Renal pelvis (tissue), 12 donors: ENCODE measurements around the gene SLC25A27. TPM values are rescaled to one million over a fixed set of nuclear protein-coding genes. Genes with fewer than 3 reads are reported as not detected.
A peak's percentile ranks its signal among the peaks of the same experiment; 100 is the strongest.
"Not testable (repeated sequence)": the region's sequence is repeated elsewhere in the genome, so short reads cannot be mapped to it uniquely, and the experiment has no call there.

Source experiments
- DNase-seq: peaks from one replicate; pipeline ENCODE4 v3.0.0-alpha.2; 2013
- long read RNA-seq, 16 experiments: transcript quantifications; one replicate each; lab custom pipeline, GENCODE V29; 2026
- polyA plus RNA-seq, 3 donors: library from polyadenylated mRNA; unstranded; fragments of 120-200 nt; gene quantifications; one replicate each; pipeline ENCODE4 v1.2.1, GENCODE V29; 2013; ENCODE audit not compliant: insufficient read length in 3 of 3

Gene SLC25A27, protein sequence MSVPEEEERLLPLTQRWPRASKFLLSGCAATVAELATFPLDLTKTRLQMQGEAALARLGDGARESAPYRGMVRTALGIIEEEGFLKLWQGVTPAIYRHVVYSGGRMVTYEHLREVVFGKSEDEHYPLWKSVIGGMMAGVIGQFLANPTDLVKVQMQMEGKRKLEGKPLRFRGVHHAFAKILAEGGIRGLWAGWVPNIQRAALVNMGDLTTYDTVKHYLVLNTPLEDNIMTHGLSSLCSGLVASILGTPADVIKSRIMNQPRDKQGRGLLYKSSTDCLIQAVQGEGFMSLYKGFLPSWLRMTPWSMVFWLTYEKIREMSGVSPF
- 10 to 100 TPM; 29.1 to 75.2 (median 59.1) TPM for polyA plus RNA-seq
- long read RNA-seq, donor 1, result 0 reads
- long read RNA-seq, donor 2, result 0 reads
- long read RNA-seq, donor 3, result 0 reads
- long read RNA-seq, donor 4, partial matches to known transcripts, result 8 of 8 reads
- long read RNA-seq, donor 4, other reads (novel, unspliced or antisense), result 0 of 8 reads
- long read RNA-seq, donor 5, result 0 reads
- long read RNA-seq, donor 6, partial matches to known transcripts, result 17 of 18 reads
- long read RNA-seq, donor 6, other reads (novel, unspliced or antisense), result 0 of 18 reads
- long read RNA-seq, donor 7, result 0 reads
- long read RNA-seq, donor 8, result 0 reads
- long read RNA-seq, donor 9, result 0 reads
- long read RNA-seq, donor 10, partial matches to known transcripts, result 5 of 6 reads
- long read RNA-seq, donor 10, other reads (novel, unspliced or antisense), result 0 of 6 reads
- long read RNA-seq, donor 11, partial matches to known transcripts, result 0 of 2 reads
- long read RNA-seq, donor 11, other reads (novel, unspliced or antisense), result 0 of 2 reads
- long read RNA-seq, donor 12, partial matches to known transcripts, result 19 of 19 reads
- long read RNA-seq, donor 12, other reads (novel, unspliced or antisense), result 0 of 19 reads
- long read RNA-seq, donor 13, result 0 reads
- long read RNA-seq, donor 14, partial matches to known transcripts, result 8 of 8 reads
- long read RNA-seq, donor 14, other reads (novel, unspliced or antisense), result 0 of 8 reads
- long read RNA-seq, donor 15, result 0 reads
- long read RNA-seq, donor 16, partial matches to known transcripts, result 0 of 1 reads
- long read RNA-seq, donor 16, other reads (novel, unspliced or antisense), result 0 of 1 reads

DNA sequence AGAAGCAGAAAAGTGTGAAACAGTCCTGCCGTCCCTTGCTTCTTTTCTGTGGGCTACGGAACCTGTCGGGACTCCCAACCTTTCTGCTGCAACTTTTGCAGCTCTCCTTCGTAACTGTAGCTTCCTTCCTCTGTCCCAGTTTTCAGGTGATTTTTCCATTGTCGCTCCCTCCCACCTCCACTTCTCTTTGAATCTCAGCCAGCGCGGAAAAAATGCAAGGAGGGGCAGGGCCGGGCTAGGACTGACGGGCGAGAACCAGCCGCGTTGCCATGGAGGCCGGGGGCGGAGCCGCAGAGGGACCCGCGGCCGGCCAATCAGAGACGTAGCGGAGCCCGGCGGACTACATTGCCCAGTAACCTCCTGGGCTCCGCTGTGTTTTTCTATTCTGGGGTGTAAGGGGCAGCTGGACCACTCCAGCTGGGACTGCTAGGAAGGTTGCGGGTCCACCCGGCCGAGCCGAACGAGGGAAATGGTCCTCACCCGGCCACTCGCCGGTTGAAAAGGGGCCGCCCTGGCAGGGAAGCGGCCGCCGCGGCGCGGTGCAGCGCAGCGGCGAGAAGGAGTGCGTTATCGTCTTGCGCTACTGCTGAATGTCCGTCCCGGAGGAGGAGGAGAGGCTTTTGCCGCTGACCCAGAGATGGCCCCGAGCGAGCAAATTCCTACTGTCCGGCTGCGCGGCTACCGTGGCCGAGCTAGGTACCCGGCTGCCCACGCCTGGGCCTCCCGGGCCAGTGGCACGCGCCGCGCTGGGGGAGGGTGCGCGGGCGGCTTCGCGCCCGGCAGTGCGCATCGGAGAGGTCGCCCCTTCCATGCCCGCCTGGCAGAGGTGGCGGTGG, at the start of gene SLC25A27, which contains the start of gene CYP39A1:
Gene SLC25A27, plus strand, starts transcription at position 373 of the 836 bp plus-strand sequence. Its CDS starts 218 bp downstream, at position 591.
Gene CYP39A1, minus strand, starts transcription at position 216 of the 836 bp plus-strand sequence. CDS start 236 bp downstream, outside the sequence.
- peak; percentile 95 for DNase-seq

DNA sequence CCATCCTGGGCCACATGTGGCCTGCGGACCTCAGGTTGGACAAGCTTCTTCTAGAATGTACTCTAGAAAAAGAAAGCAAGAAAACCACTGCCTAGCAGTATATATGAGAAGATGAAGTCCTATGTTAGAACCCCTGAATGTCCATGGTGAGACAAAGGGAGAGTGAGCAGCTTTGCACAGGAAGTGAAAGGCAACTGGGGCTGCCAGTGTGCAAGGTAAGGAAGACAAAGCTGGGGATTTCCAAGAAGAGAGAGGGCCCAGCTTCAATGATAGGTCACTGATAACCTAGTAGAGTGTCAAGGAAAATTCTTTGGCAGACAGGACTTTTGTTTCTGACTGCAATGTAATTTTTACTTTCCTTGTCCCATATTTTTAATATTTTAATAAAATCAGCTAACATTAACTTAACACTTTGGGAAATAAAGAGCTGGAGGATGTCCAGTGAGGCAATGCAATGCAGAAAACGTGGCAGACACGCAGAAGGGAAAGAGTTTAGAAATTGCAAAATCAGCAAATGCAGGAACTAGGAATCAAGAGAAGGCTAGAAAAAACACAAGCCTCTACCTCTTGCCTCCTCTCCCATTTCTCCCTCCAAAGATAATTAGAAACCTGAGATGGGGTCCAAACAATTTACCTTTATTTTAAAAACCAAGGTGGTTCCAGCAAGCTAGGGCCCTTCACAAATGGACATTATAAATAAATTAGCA, 47.5 kb upstream of the SLC25A27 start:
- no peak for DNase-seq

DNA sequence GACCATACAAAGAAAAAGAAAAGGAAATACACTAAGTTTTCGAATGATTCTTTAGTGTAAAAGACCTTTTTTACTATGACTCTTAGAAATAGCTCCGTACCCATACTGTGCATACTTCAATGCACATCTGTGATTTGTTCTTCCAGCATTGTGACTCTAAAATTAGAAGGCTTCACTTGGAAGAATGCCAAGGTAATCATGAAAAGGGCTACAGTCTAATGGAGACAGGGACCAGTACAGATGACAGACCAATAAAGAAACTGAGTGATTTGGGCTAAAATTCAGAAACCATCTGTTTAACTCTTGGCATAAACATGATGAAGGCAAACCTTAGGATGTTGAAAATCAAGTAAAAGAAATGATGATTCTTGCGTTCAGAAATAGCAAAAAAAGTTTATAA, 46.4 kb upstream of the SLC25A27 start:
- DNase-seq, result no peak

DNA sequence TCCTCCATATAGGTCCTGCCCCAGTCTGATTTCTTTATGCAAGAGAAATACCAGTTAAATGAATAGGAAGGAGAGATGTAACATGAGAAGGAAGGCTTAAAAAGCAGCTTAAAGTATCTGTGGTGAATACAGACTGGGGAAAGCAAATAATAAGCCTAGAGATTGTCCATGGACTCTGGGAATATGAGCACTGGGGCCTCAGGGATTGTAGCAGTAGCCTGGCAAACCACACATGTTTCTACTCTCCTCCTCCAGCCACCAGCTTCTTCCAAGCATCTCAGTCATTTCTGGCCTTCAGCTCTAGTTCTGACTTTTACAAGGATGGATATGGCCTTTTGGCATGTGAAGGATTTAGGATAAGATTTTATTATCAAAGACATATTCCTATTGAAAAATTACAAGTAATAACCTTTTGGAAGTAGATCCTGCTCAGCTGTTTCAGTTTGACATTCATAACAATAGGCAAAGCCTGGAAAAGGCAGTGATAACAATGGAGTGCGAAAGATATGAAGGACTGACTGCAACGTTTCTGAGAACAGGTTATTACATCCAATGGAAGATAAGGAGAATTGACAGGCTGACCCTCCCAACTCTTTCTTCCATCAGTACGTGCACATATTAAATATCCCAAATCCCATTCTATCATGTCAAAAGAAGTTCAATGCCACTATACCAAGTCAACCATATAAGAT, 41.8 kb upstream of the SLC25A27 start:
- no peak for DNase-seq

DNA sequence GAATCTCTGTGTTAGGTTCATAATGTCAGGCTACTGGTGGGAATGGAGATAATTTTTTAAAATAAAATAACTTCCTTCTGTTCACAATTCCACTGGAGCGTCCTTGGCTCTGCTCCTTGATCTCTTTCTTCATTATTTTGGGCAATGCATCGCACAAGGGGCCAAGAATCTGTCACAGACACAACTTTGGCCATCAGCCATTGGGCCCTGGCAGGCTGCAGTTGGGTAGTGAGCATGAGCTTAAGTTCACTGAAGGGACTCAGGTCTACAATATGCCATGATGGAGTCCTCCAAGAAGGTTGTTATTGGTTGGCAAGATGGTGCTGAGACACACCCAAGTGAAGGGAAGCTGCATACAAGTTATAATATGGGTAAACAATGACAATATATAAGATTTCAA, 40.1 kb upstream of the SLC25A27 start:
- DNase-seq, result no peak

DNA sequence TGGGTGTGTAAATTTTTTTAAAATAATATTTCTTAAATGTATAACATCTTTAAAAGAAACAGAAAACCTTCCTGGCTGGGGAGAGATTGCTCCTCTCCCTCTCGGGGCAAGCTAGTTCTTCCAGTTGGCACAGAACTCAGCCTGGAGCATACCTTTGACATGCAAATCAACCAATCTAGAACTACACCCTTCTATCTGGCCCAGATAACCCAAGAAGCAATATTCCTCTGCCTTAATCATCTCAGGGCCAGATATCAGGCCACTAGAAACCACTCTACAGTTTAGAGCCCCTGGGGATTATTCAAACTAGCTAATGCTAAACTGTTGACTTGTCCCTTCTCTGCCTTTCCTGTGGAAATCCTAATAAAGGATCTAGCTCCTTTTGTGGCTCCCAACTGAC, 34.0 kb upstream of the SLC25A27 start:
- no peak for DNase-seq

DNA sequence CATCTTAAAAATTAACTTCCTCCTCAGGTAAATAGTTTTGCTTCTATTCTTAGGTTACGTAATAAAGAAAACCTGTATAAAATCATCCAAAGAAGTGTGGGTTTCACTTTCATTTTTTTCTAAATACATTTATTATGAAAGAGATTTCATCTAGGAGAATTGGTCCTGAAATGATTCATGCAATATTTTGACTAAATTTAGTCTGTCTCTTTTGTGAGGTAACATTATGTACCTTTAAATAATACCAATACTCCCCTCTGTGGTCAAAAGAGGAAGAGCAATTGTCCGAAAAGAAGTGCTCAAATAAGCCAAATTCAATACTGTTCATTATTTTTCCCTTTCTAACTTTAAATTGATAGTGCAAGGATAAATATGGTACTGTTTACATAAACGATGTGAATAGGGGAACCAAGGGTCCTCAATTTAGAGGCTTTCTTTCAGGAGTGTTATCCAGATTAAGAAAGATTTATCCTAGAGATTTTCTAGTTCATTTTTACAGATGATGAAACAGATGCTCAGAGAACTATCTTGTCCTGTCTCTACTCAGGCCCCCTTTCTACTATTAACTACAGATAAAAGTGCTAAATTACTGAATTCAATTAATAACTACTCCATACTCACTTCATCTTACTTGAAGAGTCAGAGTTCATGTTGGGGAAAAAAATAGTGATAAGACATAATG, 26.4 kb upstream of the SLC25A27 start:
- DNase-seq, result peak; percentile 15

DNA sequence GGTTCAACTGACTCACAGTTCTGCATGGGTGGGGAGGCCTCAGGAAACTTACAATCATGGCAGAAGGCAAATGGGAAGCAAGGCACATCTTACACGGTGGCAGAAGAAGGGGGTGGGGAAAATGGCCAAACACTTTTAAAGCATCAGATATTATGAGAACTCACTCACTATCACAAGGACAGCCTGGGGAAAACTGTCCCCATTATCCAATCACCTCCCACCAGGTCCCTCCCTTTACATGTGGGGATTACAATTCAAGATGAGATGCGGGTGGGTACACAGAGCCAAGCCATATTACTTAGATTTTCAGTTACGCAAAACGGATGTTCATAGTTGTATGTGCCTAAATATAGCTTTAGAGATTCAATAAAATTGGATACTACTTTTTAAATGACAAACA, 25.8 kb upstream of the SLC25A27 start:
- DNase-seq, result no peak

DNA sequence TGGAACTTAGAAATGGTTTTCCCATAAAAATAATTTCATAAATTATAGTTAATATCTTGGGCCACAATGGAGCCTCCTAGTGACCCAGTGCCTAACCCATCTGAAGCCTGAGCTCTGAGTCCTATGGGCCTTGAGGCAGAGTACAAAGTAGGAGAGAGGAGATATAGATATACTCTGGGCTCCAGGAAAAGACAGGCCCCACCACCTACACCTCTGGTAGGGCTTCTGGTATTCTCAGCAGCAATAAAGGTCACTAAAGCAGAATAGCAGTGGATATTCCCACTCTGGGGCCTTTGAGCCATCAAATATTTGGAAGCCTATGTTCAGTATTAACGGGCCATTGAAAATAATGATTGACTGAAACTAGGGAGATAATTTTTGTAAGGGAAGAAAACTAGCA, 24.3 kb upstream of the SLC25A27 start:
- DNase-seq, result no peak

DNA sequence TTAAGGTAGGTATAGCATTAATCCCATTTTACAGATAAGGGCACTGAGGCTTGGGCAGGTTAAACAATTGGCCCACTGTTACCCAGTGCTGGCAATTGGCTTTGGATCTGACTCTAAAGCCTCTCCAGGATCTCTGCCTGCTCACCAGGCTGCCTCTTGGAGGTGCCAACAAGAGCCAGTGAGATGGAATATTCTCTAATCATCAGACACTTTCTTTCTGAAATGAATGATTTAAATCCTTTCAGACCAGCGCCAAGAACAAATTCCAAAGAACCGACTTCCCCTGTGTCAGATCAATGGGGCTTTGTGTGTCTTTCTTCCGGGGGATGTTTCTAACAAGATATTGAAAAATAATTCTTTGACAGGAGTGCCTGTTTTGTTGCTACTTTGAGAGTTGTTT, 23.8 kb upstream of the SLC25A27 start:
- DNase-seq, result no peak

DNA sequence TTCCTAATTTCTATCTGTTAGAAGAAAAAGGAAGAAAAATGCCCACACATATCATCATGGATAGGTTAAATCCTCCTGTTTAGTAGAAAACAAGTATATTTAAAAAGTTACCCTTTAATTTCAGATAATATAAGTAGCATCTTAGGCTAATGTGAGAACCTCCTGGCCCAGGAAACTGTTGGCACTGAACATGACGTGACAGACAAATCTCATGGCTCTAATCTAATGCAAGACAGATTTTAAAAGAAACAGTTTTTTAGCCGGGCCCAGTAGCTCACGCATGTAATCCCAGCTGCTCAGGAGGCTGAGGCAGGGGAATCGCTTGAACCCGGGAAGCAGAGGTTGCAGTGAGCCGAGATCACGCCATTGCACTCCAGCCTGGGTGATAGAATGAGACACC, 23.1 kb upstream of the SLC25A27 start:
- no peak for DNase-seq

DNA sequence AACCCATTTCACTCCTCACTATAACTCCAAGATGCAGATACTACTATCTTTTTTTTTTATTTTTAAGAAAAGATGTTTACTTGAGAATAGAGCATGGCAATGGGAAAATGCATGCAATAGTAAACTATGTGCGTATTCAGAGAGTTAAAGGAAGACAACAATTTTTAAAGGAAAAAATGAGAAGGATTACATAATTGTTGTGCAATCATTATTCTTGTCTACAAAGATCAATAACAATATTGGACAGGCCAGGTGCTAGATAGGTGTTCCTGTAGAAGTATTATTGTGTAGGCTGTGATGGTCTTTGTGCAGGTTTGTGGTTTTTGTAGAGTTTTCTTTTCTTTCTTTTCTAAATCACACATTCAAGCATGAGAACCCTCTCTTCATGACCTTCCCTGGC, 20.7 kb upstream of the SLC25A27 start:
- DNase-seq, result no peak

DNA sequence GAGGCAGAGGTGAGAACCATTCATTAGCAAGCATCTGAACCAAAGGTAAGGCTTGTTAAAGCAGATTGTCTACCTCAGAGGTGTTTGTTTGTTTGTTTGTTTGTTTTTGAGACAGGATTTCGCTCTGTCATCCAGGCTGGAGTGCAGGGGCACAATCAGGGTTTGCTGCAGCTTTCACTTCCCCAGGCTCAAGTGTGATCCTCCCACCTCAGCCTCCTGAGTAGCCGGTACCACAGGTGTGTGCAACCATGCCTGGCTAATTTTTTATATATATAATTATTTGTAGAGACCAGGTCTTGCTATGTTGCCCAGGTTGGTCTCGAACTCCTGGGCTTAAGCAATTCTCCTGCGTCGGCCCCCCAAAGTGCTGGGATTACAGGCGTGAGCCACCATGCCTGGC, 17.3 kb upstream of the SLC25A27 start:
- DNase-seq, result no peak

DNA sequence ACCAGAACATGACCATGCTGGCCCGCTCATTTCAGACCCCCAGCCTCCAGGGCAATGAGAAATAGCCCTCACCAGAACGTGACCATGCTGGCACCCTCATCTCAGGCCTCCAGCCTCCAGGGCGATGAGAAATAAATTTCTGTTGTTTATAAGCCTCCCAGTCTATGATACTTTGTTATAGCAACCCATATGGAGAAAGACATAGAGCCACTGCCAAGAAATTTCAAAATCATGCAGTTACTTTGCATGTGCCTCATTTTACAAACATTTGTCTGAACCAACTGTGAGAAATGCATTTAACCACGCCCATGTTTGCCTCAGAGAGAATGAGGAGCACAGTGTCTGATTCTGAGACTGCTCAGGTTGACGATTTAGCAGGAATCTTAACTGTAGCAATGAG, 15.6 kb upstream of the SLC25A27 start:
- DNase-seq, result no peak

DNA sequence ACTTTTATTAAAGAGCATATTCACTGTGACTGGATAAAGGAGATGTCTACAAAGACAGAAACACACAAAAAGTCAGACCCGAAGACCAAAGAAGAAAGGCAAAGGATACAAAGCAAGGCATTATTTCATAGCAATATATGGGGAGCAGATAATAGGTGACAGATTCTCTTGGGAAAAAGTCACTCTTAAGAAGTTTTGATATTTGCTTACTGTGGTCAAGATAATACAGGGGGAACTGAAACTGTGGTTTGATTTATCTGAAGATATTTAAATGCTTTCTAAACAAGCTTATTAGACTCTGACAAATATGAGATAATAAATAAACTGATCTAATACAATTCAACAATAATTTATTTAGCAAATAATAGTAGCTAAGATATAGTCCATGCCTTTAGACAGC, 14.8 kb upstream of the SLC25A27 start:
- DNase-seq, result no peak

DNA sequence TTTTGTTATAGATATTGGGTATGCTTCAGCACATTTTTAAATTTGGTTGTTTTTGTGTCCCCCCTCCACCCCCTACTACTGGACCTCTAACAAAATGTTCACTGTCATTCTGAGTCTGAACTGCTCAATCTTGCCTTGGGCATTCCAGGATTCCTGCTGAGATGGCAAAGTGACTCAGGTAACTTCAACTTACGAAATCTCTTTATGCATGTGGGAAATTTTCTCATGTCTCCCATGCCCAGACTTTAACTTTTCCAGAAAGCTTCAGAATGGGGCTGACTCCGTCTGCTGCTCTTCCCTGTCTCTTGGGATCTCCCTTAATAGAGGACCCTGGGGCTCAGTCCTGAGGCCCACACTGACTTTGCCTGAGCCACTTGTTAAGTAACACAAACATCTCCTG, 14.1 kb upstream of the SLC25A27 start:
- no peak for DNase-seq

DNA sequence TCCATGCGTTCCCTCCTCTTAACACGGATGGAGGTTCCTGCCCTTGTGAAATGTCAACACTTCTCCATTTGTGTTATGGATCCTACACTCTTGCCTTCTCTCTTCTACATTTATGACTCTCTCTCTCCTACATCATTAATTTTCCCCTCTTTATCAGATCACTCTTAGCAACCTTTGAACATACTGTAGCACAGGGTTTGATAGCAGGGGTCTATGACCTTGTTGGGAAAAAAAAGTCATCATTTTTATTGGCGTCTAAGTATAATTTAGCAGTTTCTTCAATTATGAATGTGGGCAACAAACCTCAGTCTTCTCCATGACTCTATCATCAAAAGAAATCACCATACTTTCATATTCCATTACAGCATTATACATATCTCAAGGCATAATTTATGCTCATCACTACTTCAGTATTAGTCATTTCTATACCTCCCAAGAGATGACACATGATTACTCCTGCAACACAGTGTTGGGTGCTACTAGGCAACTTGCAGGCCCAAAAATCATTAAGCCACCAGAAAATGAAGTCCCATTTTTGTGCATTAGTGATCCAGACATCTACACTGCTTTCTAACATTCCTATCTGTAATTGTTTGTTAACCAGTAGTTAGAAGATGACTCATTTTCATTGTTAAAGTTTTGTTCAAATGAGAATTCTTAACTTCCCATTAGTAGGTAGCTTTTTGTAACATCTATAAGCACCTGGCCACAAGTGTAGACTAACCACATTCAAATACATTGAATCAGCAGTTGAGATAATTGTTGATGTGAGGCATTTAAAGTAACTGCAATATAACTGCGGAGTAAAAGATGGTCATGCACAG, 9.6 kb upstream of the SLC25A27 start:
- DNase-seq, result no peak

DNA sequence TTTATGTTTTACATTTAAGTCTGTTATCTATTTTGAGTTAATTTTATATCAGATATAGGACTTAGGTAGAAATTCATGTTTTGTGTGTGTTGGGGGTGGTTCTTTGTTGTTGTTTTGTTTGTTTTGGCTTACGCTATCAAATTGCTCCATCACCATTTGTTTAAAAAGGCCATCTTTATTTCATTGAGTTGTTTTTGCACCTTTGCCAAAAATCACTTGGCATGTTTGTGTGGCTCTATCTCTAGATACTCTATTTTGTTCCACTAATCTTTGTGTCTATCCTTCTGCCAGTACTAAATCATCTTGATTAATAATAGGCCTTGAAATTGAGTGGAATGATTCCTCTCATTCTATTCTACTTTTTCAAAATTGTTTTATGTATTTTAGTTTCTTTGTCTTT, 7.5 kb upstream of the SLC25A27 start:
- no peak for DNase-seq

DNA sequence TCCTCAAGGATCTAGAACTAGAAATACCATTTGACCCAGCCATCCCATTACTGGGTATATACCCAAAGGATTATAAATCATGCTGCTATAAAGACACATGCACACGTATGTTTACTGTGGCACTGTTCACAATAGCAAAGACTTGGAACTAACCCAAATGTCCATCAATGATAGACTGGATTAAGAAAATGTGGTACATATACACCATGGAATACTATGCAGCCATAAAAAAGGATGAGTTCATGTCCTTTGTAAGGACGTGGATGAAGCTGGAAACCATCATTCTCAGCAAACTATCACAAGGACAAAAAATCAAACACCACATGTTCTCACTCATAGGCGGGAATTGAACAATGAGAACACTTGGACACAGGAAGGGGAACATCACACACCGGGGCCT, 4.7 kb upstream of the SLC25A27 start:
- not testable (repeated sequence) for DNase-seq
